ENCODE results near the gene CAMK1.

GRCh38 chr3:9754678-9755077 is 15.1 kb downstream of the CAMK1 start:
- no peak for TF ChIP-seq POLR2AphosphoS5 (IDR thresholded peaks at IDR 0.05; ENCODE audit: control insufficient read depth, insufficient read depth, low read depth, low read length)
- no peak for TF ChIP-seq MAX (CRISPR knock-in tag; IDR thresholded peaks at IDR 0.05)
